ENCODE measurements around the gene ZC3H7B. TPM values are rescaled to one million over a fixed set of nuclear protein-coding genes. Genes with fewer than 3 reads are reported as not detected.

ZC3H7B gene
- total RNA-seq, 1 experiment from 2014 or later, result 60.6 TPM

DNA sequence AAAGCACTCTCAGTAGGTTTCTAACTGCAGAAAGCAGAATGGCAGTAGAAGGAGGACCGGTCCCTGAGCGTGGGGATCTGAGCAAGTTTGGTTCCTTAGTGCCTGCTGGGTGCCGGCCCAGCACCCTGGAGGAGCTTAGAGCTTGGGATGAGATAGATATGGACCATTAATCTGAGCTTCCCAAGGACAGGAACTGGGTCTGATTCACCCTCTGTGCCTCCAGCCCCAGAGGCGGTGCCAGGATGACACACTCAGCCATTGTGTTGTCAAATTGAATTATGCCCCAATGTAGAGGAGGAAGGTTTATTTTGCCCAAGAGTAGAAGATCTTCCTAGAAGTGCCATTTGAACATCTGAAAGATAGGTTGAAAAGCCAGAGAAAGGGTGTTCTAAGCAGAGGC is 4.3 kb downstream of the ZC3H7B start:
- Mint-ChIP-seq H3K4me3 (ENCODE audit: unreplicated experiment) (no peak overlapping the region), H3K4me1 (ENCODE audit: low read depth, unreplicated experiment) (peaks cover 19% of the 10 kb centered on the region), H3K9me3 (ENCODE audit: unreplicated experiment) (no peaks in the 10 kb centered on the region), H3K36me3 (ENCODE audit: insufficient read depth, unreplicated experiment) (peaks cover 14% of the 10 kb centered on the region), H3K27ac (ENCODE audit: unreplicated experiment) (no peak overlapping the region), H3K27me3 (ENCODE audit: insufficient read depth, unreplicated experiment) (no peaks in the 10 kb centered on the region)
- ChIA-PET POLR2A (interaction anchor here (0.6 kb wide), 1 partner anchor 73 kb away, joined by 8 read pairs; no protein-coding TSS in a partner anchor), CTCF (interaction anchor here (1.1 kb wide), 1 partner anchor 76 kb away, joined by 4 read pairs; the partner anchor contains the start of gene TEF)
- Histone ChIP-seq H3K27me3 (replicated peaks; ENCODE audit: control insufficient read depth, insufficient read depth, low read length) (no peaks in the 10 kb centered on the region), H3K4me3 (ENCODE audit: low read depth, low read length) (no peak overlapping the region), H3K9me3 (no peaks in the 10 kb centered on the region), H3K36me3 (ENCODE audit: control insufficient read depth, insufficient read depth, low read length) (peaks cover 1% of the 10 kb centered on the region; the same call in 1 of the 2 replicates), H3K4me1 (peaks cover 25% of the 10 kb centered on the region)
- DNase-seq, result no peak
- intact Hi-C loops (cut with micrococcal nuclease; ENCODE audit: unreplicated experiment), result no loop called here
- TF ChIP-seq, protein P1, sequence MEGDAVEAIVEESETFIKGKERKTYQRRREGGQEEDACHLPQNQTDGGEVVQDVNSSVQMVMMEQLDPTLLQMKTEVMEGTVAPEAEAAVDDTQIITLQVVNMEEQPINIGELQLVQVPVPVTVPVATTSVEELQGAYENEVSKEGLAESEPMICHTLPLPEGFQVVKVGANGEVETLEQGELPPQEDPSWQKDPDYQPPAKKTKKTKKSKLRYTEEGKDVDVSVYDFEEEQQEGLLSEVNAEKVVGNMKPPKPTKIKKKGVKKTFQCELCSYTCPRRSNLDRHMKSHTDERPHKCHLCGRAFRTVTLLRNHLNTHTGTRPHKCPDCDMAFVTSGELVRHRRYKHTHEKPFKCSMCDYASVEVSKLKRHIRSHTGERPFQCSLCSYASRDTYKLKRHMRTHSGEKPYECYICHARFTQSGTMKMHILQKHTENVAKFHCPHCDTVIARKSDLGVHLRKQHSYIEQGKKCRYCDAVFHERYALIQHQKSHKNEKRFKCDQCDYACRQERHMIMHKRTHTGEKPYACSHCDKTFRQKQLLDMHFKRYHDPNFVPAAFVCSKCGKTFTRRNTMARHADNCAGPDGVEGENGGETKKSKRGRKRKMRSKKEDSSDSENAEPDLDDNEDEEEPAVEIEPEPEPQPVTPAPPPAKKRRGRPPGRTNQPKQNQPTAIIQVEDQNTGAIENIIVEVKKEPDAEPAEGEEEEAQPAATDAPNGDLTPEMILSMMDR (IDR thresholded peaks at IDR 0.05; ENCODE audit: insufficient read depth in 1 of 2, low read depth in 1 of 2, low read length in 1 of 2, severe bottlenecking in 1 of 2, unreplicated experiment in 1 of 2), result no peak
- BruUV-seq (replicated peaks), result no TSS peak

DNA sequence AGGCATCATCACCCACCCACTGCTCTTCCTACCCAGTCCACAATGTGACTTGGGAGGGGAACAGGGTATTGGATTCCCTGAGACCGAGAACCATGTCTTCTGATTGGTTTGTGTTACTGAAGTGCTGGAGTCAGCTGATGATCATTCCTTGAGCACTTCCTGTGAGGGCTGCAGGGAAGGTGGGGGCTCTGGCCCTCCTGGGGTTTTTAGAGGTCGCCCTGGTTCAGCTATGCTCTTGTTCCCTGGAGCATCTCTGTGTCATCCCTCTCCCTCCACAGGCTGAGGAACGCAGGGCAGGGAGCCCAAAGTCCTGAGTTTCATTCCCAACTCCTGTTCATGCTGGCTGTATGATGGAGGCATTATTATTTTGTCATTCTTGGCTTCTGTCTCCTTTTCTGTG is 6.7 kb downstream of the ZC3H7B start:
- no peaks in the 10 kb centered on the region for H3K9me3 ChIP-seq
- TF ChIP-seq, protein P1 (IDR thresholded peaks at IDR 0.05; ENCODE audit: insufficient read depth in 1 of 2, low read depth in 1 of 2, low read length in 1 of 2, severe bottlenecking in 1 of 2, unreplicated experiment in 1 of 2), result no peak
- Mint-ChIP-seq H3K4me3 (ENCODE audit: unreplicated experiment) (no peak overlapping the region), H3K4me1 (ENCODE audit: low read depth, unreplicated experiment) (peaks cover 18% of the 10 kb centered on the region), H3K27me3 (ENCODE audit: insufficient read depth, unreplicated experiment) (no peaks in the 10 kb centered on the region), H3K9me3 (ENCODE audit: unreplicated experiment) (no peaks in the 10 kb centered on the region), H3K27ac (ENCODE audit: unreplicated experiment) (no peak overlapping the region), H3K36me3 (ENCODE audit: insufficient read depth, unreplicated experiment) (peaks cover 14% of the 10 kb centered on the region)
- H3K36me3 ChIP-seq (ENCODE audit: control insufficient read depth, insufficient read depth, low read length), result peaks cover 1% of the 10 kb centered on the region; the same call in 1 of the 2 replicates
- DNase-seq, result no peak
- no peak overlapping the region for H3K4me3 ChIP-seq (ENCODE audit: low read depth, low read length)
- POLR2A ChIA-PET, result no interaction called here
- intact Hi-C loops (cut with micrococcal nuclease; ENCODE audit: unreplicated experiment), result no loop called here
- no peaks in the 10 kb centered on the region for H3K27me3 ChIP-seq (replicated peaks; ENCODE audit: control insufficient read depth, insufficient read depth, low read length)
- no TSS peak for BruUV-seq (replicated peaks)
- H3K4me1 ChIP-seq, result peaks cover 22% of the 10 kb centered on the region
- CTCF ChIA-PET, result no interaction called here

- no peak for DNase-seq
- CTCF ChIA-PET, result no interaction called here
- Mint-ChIP-seq H3K4me1 (ENCODE audit: low read depth, unreplicated experiment) (peaks cover 15% of the 10 kb centered on the region), H3K9me3 (ENCODE audit: unreplicated experiment) (no peaks in the 10 kb centered on the region), H3K27ac (ENCODE audit: unreplicated experiment) (no peak overlapping the region), H3K4me3 (ENCODE audit: unreplicated experiment) (no peak overlapping the region), H3K36me3 (ENCODE audit: insufficient read depth, unreplicated experiment) (peaks cover 14% of the 10 kb centered on the region), H3K27me3 (ENCODE audit: insufficient read depth, unreplicated experiment) (no peaks in the 10 kb centered on the region)
- no peak overlapping the region for H3K4me3 ChIP-seq (ENCODE audit: low read depth, low read length)
- no TSS peak for BruUV-seq (replicated peaks)
- H3K9me3 ChIP-seq, result no peaks in the 10 kb centered on the region
- POLR2A ChIA-PET, result interaction anchor here (0.5 kb wide), 1 partner anchor 56 kb away, joined by 4 read pairs; no protein-coding TSS in a partner anchor
- peaks cover 1% of the 10 kb centered on the region; the same call in 1 of the 2 replicates for H3K36me3 ChIP-seq (ENCODE audit: control insufficient read depth, insufficient read depth, low read length)
- peaks cover 17% of the 10 kb centered on the region for H3K4me1 ChIP-seq
- no peaks in the 10 kb centered on the region for H3K27me3 ChIP-seq (replicated peaks; ENCODE audit: control insufficient read depth, insufficient read depth, low read length)
- intact Hi-C loops (cut with micrococcal nuclease; ENCODE audit: unreplicated experiment), result no loop called here
- TF ChIP-seq, protein P1 (IDR thresholded peaks at IDR 0.05; ENCODE audit: insufficient read depth in 1 of 2, low read depth in 1 of 2, low read length in 1 of 2, severe bottlenecking in 1 of 2, unreplicated experiment in 1 of 2), result no peak
Measured at GRCh38 chr22:41308544-41308947, 7.2 kb downstream of the ZC3H7B start.
